Stimulated activated CD4-positive, alpha-beta T cell treated with anti-CD3 and anti-CD28 coated beads, TNF-alpha, amount 100 ng/mL, for 24 hours (primary cell): ENCODE data around the gene GPS2.

Source experiments
- DNase-seq, 3 experiments: peaks; one replicate each; pipeline ENCODE4 v3.0.0-alpha.2; 2020; ENCODE audit warnings: low read depth in 3 of 3

GPS2 gene

GRCh38 chr17:7317161-7317803 lies 2.1 kb upstream of the GPS2 start:
- DNase-seq = no peak

GRCh38 chr17:7315570-7316235 lies 543 bp upstream of the GPS2 start:
- DNase-seq = no peak

GRCh38 chr17:7313890-7314718 lies 1.1 kb downstream of the GPS2 start:
- DNase-seq = no peak

- DNase-seq = no peak
Measured at GRCh38 chr17:7313088-7313889, 1.9 kb downstream of the GPS2 start.

- DNase-seq = no peak
Measured at GRCh38 chr17:7312432-7313087, 2.6 kb downstream of the GPS2 start.

GRCh38 chr17:7311110-7311705 lies 4.0 kb downstream of the GPS2 start:
- no peak for DNase-seq

- no peak for DNase-seq
Measured at GRCh38 chr17:7309628-7310027, 5.5 kb downstream of the GPS2 start.

- peak; percentile 72 to 81 (median 77) for DNase-seq
Measured at GRCh38 chr17:7308625-7309433, 6.3 kb downstream of the GPS2 start.

GRCh38 chr17:7307686-7308624 lies 7.2 kb downstream of the GPS2 start:
- DNase-seq = peak in 1 of 3 experiments; percentile 43

GRCh38 chr17:7306911-7307685 lies 8.1 kb downstream of the GPS2 start, which contains the start of gene EIF5A:
Gene EIF5A, plus strand, starts transcription at chr17:7307628. Its CDS starts 2,008 bp downstream, at chr17:7309636.
- DNase-seq = peak; percentile 100

- no peak for DNase-seq
Measured at GRCh38 chr17:7304179-7304578, 11.0 kb downstream of the GPS2 start.

- DNase-seq = peak in 2 of 3 experiments; percentile 45 to 69
Measured at GRCh38 chr17:7296189-7296861, 18.8 kb downstream of the GPS2 start.

- DNase-seq = no peak
Measured at GRCh38 chr17:7295230-7296180, 19.7 kb downstream of the GPS2 start.

GRCh38 chr17:7294614-7295153 lies 20.5 kb downstream of the GPS2 start, which contains the start of gene YBX2:
Gene YBX2, minus strand, starts transcription at chr17:7294639. Its CDS starts 139 bp downstream, at chr17:7294500.
- DNase-seq = peak in 2 of 3 experiments; percentile 45 to 76

- no peak for DNase-seq
Measured at GRCh38 chr17:7293816-7294613, 21.1 kb downstream of the GPS2 start.
